GM03348 (cell line): ENCODE data around the gene UST.
"Not testable (repeated sequence)": the region's sequence is repeated elsewhere in the genome, so short reads cannot be mapped to it uniquely, and the experiment has no call there.

ENCODE experiments used
- DNase-seq: peaks from one replicate; pipeline ENCODE4 v3.0.0; 2012; ENCODE audit warnings: low spot score

The UST gene

DNA sequence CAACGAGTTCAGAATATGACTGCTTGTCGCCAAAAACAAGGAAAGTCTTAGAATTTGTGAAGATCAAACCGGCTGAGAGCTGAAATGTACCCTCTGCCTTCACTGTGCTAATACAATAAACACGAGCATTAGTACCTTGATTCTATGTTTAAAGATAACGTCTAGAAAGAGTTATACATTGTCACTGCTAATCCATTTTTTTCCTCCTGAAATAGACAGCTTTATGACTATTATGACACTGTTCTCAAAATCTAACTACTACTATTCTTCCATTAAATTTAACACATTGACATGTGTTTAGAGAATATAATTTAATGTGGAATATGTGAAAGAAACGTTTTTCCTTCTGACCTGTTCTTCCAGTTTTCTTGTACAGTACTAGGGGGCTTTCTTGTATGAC, 204.8 kb downstream of the UST start:
- DNase-seq: no peak

DNA sequence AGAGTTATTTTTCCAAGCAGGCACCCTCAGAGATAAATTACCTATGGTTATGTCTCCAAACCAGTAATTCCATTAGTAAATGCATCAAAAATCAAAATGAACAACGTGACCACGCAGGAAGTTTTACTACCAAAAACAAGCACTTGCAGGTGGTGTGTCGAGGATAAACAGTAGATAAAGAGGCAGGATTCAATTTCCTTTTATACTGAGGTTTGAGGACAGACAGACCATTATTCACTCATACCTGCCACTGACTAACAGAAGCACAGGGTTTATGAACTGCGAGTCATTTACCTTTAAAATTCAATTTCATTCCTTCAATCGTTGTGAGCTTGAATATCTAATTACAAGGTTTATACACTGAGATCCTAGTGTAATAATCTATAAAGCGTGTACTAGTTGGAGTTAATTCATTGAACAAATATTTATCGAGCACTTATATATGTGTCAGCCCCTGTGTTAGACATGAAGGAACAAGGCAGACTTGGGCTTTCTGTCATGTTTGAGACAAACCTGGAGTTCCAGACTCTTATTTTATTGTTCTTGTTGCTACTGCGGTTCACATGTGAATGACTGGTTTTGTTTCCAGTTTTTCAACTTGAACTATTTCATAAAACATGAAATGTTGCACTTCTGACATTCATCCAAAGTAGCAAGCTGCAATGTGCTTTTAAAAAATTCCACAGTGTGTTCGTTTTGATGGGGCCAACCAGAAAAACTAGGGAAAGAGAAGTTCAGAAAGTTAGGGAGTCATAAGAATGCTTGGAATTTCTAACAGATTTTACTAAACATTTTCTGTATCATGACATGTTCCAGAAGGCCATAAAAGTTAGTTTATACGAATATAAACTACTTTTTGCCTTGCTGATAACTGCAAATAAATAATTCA, 205.6 kb downstream of the UST start:
- DNase-seq: peak; percentile 70

DNA sequence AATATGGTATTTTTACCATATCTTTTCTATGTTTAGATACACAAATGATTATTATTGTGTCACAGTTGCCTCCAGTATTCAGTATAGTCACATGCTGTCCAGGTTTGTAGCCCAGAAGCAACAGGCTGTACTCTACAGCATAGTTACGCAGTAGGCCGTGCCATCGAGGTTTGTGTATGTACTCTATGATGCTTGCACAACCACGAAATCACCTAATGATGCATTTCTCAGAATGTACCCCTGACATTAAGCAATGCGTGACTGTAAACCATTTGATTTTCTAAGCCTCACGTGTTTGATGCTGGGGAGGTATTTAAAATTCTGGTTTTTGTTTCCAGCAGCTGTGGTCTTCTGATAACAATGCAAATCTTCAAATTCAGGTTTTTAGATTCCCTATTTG, 207.6 kb downstream of the UST start:
- no peak for DNase-seq

DNA sequence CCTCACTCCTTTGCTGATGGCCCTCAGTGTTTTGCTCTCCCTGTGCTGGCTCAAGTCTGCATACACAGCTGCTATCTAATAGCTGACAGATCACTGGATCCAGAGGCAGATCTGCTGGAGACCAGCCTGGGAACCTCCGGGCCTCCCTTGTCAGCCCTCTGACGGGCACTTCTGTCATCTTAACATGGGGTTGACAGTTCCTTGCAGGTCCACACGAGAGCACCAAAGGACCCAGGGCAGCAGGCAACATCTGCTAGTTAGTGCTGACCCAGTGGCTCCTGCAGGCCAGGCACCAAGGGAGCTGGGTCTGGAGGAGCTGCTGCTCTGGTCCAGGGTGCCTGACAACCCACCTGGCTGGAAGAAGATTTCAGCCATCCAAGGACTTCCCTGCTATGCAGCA, 208.1 kb downstream of the UST start:
- DNase-seq: no peak

DNA sequence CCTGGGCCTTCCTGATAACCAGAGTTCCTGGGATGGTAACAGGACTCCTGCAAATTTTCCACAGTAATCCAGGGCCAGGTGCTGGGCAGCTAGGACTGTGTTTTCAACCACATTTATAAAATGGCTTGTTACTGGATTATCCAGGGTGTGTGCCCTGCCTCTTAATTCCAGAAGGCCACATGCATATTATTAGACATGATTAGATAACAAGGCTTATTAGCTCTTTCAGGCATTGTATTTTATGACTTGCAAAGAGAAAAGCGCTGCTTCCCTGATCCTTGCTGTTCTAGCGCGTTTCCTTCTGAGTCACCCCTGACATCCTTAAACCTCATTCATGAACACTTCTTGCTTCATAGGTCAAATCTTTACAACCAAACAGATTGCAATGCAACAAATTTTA, 208.6 kb downstream of the UST start:
- DNase-seq: no peak

DNA sequence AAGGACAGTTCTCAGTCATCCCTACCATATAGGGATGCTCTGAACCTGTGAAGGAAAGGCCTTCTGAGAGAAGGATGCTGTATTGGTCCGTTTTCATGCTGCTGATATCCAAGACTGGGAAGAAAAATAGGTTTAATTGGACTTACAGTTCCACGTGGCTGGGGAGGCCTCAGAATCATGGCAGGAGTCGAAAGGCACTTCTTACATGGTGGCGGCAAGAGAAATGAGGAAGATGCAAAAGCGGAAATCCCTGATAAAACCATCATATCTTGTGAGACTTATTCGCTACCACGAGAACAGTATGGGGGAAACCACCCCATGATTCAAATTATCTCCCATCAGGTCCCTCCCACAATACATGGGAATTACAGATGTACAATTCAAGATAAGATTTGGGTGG, 209.3 kb downstream of the UST start:
- DNase-seq: not testable (repeated sequence)

DNA sequence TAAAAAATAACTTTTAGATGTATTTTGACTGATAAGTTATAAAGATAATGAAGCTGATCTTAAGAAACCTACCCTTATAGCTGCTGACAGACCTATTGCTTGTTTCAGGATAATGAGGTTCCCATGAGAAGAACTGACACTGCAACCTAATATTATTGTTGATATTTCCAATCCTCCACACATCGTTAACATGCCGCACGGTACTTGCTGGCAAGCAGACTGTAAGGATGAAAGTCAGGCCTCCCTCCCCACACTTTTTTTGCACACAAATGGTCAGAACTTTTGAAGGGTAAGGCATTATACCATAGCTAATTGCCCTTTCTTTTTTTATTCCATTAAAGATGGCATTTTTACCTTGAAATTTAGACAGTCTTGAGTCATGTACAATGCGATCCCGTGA, 210.9 kb downstream of the UST start:
- no peak for DNase-seq

DNA sequence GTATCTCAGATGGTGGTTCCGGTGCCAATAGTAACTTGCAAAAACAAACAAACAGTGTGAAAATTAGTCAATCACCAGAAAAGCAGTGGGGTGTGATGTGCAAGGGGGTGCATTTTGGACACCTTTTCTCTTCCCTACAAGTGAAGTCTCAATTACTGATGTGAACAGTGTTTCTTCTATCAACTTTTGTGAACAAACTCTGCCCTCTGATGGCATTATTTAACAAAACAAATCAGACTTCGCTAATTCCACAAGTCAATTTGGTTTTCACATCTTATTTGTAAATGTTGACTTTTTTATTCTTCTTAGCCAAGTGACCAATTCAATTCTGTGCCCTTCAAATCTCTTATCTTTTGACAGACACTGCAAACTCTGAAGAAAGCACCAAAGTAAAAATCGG, 212.2 kb downstream of the UST start:
- DNase-seq: no peak

DNA sequence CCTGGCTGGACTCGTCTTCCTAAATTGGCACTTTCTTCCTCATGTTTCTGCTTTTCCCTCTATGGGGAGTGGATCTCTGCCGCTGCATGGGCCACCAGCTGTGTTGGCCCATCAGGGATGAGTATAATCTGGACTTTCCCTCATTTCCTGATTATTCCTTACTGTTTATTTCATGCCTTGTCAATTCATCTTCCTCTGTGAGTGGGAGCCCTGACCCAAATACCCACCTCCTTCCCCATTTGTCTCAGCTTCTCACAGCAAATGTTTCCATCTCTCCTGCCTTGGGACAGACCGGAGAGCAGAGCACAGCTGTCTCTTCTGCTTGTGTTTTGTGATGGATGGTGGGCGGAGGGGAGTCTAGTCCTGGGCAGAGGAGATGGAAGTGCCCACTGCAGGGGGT, 212.7 kb downstream of the UST start:
- no peak for DNase-seq

DNA sequence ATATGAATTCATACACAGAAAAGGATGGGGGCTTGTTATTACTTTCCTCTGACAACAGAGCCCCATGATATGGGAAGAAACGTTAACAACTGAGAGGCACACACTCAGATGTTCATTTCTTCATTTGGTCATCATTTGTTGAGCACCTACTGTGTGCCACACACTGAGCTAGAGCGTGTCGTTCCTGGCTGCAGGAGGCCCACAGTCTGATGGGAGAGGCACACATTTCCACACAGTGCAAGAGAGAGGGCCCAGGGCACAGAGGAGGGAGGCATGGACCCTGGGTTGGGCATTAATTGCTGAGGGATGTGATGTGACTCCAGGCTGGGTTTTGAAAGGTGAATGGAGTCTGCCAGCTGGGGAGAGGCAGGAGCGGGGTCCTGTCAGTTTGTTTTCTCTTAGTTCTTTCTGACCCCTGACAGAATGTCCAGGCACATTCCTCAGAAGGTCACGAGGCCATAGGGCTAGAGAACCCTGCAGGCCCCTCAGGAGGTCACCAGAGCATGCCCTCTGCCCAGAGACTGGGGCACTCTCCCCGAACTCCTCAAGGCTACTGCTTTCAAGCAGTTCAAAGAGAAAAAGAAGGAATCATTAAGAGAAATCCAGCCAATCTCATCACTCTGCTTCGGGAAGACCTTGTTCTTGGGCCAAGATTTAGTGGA, 216.2 kb downstream of the UST start:
- DNase-seq: no peak

DNA sequence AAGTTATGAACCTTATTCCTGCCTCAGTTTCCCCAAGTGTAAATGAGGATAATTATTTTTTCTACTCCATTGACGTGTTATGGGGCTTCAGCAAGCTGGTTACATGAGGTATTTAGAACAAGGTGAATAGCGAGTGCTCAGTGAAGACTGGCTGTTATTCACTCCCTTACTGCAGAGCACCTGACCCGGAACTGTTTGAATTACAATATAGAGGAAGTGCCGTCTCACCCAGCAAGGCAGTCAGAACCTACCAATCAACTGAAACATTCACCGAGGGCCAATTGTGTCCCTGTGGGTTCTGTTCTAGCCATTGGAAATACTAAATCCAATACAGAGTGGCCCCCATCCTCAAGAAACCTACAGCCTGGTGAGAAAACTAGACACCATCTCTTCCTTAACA, 216.9 kb downstream of the UST start:
- DNase-seq: no peak

DNA sequence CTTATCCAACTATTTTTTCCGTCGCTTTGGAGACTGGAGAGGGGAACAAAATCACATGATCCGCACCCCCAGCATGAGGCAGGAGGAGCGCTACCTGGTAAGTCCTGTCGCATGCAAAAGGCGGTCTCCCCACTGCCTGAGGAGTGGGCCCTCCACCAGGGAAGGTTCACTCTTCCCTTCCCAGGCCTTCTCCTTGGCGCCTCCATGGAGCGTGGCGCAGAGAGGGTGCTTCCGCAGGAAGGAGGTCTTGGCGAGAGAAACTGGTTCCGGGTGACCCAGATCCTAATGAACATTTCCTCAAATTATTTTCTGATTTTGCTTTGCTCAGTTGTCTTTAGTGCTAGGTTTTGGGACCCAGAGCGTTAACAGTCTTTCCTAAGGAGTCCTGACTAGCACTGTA, 217.6 kb downstream of the UST start:
- DNase-seq: no peak

DNA sequence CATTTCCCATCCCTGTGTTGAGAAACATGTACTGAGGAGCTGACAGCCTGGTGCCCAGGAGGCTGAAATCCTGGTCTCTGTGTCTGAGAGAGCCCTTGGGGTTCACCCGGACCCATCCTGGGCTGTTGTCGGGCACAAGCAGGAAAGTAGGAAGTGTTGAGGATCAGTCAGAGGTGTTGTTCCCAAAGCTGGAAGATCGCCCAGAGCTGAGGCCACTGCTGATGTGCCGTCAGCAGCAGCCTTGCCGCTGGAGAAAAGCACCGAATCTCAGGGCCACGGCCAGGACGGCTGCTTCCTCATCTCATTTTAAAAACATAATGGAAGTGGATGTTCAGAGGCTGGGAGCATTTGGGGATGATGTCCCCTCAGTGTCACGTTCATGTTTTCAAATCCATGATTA, 218.5 kb downstream of the UST start:
- DNase-seq: no peak

DNA sequence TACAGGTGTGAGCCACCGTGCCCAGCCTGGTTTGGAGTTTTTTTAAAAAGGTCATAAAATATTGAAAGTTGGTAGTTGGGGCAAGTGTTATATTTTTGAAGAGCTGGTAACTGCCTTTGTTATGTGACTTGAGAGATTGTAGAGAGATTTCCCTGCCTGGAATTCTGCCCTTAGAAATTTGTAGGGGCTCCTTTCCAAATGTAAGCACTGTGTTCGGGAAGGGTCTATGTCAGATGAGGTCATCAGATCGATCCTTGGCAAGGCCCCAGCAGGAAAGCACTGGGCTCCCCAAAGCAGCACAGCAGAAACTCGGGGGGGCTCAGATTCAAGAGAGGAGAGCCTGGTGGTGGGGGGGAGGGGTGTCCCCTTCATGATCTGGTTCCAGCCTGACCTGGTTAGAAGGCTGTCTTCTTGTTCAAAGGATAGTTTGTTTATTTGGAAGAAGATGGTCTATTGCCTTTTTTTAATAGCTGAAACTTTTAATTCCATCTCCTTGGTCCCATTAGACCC, 220.2 kb downstream of the UST start:
- no peak for DNase-seq

DNA sequence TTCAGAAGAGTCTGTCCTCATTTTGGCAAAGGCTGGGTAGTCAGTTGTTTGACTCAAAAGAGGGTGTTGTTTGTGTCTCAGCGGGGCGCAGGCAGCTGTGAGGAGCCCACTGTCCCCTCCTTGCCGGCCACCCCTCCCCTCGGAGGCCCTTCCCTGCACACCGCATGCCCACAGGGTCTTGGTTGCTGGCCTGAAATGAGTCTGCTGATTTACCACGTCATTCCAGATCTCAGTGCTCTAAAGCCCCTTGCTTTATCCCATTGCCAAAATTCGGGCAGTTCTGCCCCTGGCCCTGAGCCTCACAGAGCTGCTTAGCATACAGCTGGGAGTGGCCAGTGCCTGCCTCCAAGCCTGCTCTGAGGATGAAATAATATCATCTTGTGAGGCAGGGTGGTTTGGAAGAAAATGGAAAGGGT, 220.7 kb downstream of the UST start:
- no peak for DNase-seq

DNA sequence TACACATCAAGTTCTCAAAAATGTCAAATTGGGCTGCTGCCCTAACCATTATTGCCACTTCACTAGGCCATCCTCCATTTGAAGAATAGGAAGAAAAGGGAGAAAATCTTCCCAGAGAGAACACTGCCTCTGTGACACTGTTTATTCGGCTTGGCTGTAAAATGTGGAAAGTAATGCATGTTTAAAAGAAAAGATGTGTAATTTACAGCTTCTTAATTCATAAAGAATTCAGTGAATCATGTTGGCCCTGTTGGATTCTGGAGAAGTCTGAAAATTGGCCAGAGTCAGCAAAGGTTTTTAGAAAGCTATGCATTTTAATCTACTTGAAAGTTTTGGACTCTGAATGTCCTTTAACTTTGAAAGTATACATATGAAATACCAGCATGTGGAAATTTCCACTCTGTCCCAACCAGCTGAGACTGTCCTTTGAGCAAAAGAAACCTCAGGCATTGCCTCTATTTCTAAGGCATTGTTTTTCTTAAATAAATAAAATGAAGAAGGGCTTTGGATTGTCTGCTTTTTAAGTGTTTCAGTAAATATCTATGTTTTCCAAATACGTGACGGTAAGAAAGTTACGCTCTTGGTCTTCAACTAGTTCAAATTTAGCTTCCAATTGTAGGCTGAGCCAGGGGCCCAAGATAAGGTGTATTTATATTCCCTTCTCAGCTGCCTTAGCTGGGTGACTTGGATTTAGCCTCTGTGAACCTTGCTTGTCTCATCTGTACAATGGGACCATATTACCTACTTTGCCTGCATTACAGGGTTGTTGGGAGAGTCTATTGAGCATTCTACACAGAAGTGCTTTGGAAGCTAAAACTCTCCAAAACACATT, 222.2 kb downstream of the UST start:
- DNase-seq: peak; percentile 39

DNA sequence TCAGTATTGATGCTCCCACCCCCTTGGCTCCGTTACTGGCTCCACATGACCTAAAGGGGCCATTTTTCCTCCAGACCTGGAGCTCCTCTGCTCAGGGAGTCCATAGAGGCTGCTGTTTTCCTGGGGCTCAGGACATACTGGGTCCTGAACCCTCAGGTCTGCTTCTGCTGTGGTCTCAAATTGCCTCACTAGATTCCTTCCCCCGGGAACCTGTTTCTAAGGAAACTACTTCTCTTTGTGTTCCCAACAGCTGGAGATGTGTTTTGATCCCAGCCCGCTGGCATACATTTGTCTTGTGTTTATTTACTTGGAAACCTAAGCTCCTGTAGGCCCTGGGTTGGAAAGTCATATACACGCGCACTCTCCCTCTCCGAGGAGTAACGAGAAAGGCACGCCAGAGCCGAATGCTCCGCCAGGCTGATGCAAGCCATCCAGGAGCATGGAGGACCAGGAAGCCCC, 222.8 kb downstream of the UST start:
- peak; percentile 76 for DNase-seq

DNA sequence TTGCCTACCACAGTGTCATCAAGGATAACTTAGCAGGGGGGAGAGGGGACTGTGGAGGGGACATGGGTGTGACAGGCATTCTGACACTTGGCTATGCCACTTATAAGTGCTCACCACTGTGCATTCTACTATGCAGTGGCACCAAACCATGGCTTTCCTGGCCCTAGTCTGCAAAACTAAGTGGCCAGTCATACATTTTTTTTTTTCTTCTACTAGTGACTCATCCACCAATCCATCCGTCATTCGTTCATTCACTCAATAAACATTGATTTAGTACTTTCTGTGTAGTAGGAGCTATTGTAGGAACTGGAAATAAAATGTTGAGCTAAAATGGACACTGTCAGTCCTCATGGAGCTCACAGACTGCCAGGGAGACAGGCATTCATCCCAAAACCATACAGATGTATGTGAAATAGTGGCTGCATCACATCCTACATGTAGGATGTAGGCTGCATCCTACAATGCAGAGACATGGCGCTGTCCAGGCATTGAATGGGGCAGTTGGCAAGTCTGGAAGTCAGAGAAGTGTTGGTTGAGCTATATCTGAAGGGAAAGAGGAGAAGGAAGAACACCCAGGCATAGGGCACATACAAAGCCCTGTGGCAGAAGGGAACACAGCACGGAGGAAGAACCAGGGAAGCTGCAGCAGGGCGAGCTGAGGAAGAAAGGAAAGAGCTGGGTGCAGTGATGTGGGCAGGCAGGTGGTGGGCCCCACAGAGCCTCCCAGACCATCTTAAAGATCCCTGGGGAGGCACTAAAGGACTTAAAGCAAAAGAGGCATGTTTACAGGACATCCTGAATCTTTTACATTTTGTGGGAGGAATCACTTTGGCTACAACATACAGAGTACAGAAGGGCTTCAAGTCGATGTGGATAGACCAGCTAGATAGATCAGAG, 224.4 kb downstream of the UST start:
- peak; percentile 50 for DNase-seq

DNA sequence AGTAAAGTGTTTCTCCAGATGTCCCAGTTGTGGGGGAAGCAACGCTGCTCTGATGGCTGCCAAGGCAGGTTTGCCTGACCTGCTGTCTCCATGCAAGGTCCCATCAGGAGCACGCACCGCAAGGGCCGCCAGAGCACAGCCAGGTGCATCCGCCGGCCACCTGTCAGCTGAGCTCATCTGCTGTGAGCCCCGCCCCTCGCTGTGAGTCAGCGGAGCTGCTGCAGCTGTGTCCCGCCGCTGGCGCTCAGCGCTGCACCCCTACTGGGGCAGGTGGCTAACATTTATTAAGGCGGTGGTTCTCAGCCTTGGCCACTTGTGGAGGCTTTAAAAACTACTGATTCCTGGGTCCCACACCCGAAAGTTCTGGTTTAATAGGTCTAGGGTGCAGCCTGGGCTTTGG, 225.7 kb downstream of the UST start:
- no peak for DNase-seq

DNA sequence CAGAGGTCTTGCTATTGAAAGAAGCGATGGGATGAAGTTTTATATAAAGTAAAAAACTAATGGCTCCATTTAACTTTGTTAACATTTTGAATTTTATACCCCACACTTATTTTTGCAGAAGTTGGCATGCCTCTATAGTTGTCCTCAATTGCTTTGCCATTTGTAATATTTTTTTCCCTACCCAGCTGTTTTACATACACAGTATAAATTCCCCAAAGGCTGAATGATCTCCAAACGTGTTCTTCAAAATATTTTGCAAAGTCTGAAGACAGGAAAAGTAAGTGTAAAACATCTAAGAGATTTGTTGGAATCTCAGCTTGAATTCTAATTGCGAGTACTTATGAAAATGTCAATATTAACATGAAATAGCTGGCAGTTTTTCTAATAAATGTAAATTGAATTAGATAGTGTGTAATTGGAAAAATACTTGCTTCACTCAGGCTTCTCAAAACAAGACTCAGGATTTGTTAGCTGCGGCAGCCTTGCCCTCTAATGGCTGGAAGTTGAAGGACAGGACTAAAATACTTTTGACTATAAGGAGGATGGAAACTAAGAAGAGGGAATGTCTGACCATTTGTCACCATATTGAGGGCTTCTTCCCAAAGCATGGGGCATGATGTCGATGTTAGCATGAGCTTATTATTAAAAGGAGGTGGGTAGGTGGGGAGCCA, 226.8 kb downstream of the UST start:
- peak; percentile 69 for DNase-seq

DNA sequence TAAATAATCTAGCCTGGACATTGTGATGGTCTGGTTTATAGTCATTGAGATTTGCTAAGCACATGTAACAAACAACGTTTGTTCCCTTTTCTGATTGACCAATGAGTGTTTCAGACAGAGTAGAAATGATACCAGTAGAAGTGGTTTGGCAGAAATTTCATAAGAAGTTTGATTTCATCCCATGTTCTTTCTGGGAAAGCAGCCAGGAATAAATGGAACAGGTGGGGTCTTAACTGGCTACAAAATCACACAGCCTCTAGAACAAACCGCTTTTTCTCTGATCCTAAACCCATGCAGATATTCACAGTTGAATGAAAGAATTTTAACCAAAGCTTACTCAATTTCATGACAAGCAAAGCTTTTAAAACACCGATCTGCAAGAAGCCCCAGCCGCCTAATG, 227.5 kb downstream of the UST start:
- DNase-seq: no peak
